IgD-negative memory B cell (primary cell): ENCODE measurements around the gene TTF2. TPM values are rescaled to one million over a fixed set of nuclear protein-coding genes. Genes with fewer than 3 reads are reported as not detected.

Experiments
- H3K27ac Mint-ChIP-seq, 3 donors: one replicate each; pipeline ENCODE4 v1.8.0; 2020 to 2022; ENCODE audit warnings: mild to moderate bottlenecking in 3 of 3, mixed read lengths in 3 of 3, moderate library complexity in 1 of 3
- H3K27me3 Mint-ChIP-seq: one replicate; pipeline ENCODE4 v1.8.0; 2021; ENCODE audit warnings: mixed read lengths
- H3K36me3 Mint-ChIP-seq: one replicate; pipeline ENCODE4 v1.8.0; 2020; ENCODE audit warnings: mild to moderate bottlenecking, mixed read lengths
- H3K4me1 Mint-ChIP-seq, 3 donors: one replicate each; pipeline ENCODE4 v1.8.0; 2020 to 2022; ENCODE audit warnings: mixed read lengths in 3 of 3, mild to moderate bottlenecking in 1 of 3
- H3K4me3 Mint-ChIP-seq, 4 donors: one replicate each; pipeline ENCODE4 v1.8.0; 2020 to 2022; ENCODE audit warnings: mild to moderate bottlenecking in 4 of 4, mixed read lengths in 4 of 4, moderate library complexity in 3 of 4
- H3K9me3 Mint-ChIP-seq, 3 donors: one replicate each; pipeline ENCODE4 v1.8.0; 2020 to 2021; ENCODE audit warnings: mixed read lengths in 3 of 3, mild to moderate bottlenecking in 1 of 3
- polyA plus RNA-seq: library from polyadenylated mRNA; unstranded; fragments of 300-500 nt; fragmentation: Illumina TruSeq; gene quantifications from one replicate; pipeline ENCODE4 v1.2.3, GENCODE V29; 2021

TTF2 gene
- polyA plus RNA-seq, 1 donor from 2014 or later = 14.6 TPM

- H3K27ac Mint-ChIP-seq = no peak overlapping the region
- no peaks in the 10 kb centered on the region for H3K4me1 Mint-ChIP-seq
- H3K4me3 Mint-ChIP-seq = no peak overlapping the region
- peaks cover 4% of the 10 kb centered on the region for H3K36me3 Mint-ChIP-seq
- H3K27me3 Mint-ChIP-seq = peaks cover 3% of the 10 kb centered on the region
- no peaks in the 10 kb centered on the region for H3K9me3 Mint-ChIP-seq
Measured at GRCh38 chr1:117033772-117034171, 26.4 kb upstream of the TTF2 start.

GRCh38 chr1:117034791-117035290, 25.3 kb upstream of the TTF2 start:
- Mint-ChIP-seq H3K36me3 (peaks cover 4% of the 10 kb centered on the region), H3K4me1 (no peaks in the 10 kb centered on the region), H3K27me3 (peaks cover 3% of the 10 kb centered on the region), H3K9me3 (no peaks in the 10 kb centered on the region), H3K4me3 (peak overlapping the region in 1 of 4 donors; percentile 42), H3K27ac (no peak overlapping the region)

- peaks cover 3% of the 10 kb centered on the region for H3K27me3 Mint-ChIP-seq
- H3K36me3 Mint-ChIP-seq = peaks cover 4% of the 10 kb centered on the region
- no peak overlapping the region for H3K4me3 Mint-ChIP-seq
- no peak overlapping the region for H3K27ac Mint-ChIP-seq
- no peaks in the 10 kb centered on the region for H3K4me1 Mint-ChIP-seq
- H3K9me3 Mint-ChIP-seq = no peaks in the 10 kb centered on the region
Measured at GRCh38 chr1:117036018-117036461, 24.1 kb upstream of the TTF2 start.

GRCh38 chr1:117037802-117038201, 22.3 kb upstream of the TTF2 start:
- Mint-ChIP-seq H3K27ac (no peak overlapping the region), H3K4me3 (no peak overlapping the region), H3K27me3 (peaks cover 3% of the 10 kb centered on the region), H3K36me3 (peaks cover 6% of the 10 kb centered on the region), H3K9me3 (no peaks in the 10 kb centered on the region), H3K4me1 (no peaks in the 10 kb centered on the region)

GRCh38 chr1:117038236-117038635, 21.9 kb upstream of the TTF2 start:
- Mint-ChIP-seq H3K4me1 (no peaks in the 10 kb centered on the region), H3K27me3 (peaks cover 3% of the 10 kb centered on the region), H3K9me3 (no peaks in the 10 kb centered on the region), H3K4me3 (no peak overlapping the region), H3K36me3 (peaks cover 6% of the 10 kb centered on the region), H3K27ac (no peak overlapping the region)

GRCh38 chr1:117044217-117044616, 15.9 kb upstream of the TTF2 start:
- Mint-ChIP-seq H3K4me1 (peaks cover 8 to 13% (median 8%) of the 10 kb centered on the region in 3 donors), H3K9me3 (no peaks in the 10 kb centered on the region), H3K4me3 (no peak overlapping the region), H3K27me3 (no peaks in the 10 kb centered on the region), H3K36me3 (peaks cover 4% of the 10 kb centered on the region), H3K27ac (no peak overlapping the region)

GRCh38 chr1:117045644-117046043, 14.5 kb upstream of the TTF2 start:
- peaks cover 5% of the 10 kb centered on the region for H3K36me3 Mint-ChIP-seq
- H3K27ac Mint-ChIP-seq = no peak overlapping the region
- no peaks in the 10 kb centered on the region for H3K27me3 Mint-ChIP-seq
- H3K4me3 Mint-ChIP-seq = no peak overlapping the region
- peaks cover 19 to 22% (median 21%) of the 10 kb centered on the region in 3 donors for H3K4me1 Mint-ChIP-seq
- H3K9me3 Mint-ChIP-seq = no peaks in the 10 kb centered on the region

GRCh38 chr1:117046781-117047180, 13.3 kb upstream of the TTF2 start:
- H3K9me3 Mint-ChIP-seq = no peaks in the 10 kb centered on the region
- H3K36me3 Mint-ChIP-seq = peaks cover 3% of the 10 kb centered on the region
- no peaks in the 10 kb centered on the region for H3K27me3 Mint-ChIP-seq
- H3K4me3 Mint-ChIP-seq = peak overlapping the region in 1 of 4 donors; percentile 24
- peaks cover 29 to 32% (median 31%) of the 10 kb centered on the region in 3 donors for H3K4me1 Mint-ChIP-seq
- H3K27ac Mint-ChIP-seq = no peak overlapping the region

GRCh38 chr1:117047271-117047670, 12.9 kb upstream of the TTF2 start:
- no peak overlapping the region for H3K4me3 Mint-ChIP-seq
- H3K9me3 Mint-ChIP-seq = no peaks in the 10 kb centered on the region
- H3K36me3 Mint-ChIP-seq = peaks cover 3% of the 10 kb centered on the region
- no peaks in the 10 kb centered on the region for H3K27me3 Mint-ChIP-seq
- peaks cover 29 to 32% (median 31%) of the 10 kb centered on the region in 3 donors for H3K4me1 Mint-ChIP-seq
- no peak overlapping the region for H3K27ac Mint-ChIP-seq

GRCh38 chr1:117049857-117050256, 10.3 kb upstream of the TTF2 start:
- peak overlapping the region in 2 of 4 donors; percentile 54 to 67 for H3K4me3 Mint-ChIP-seq
- H3K9me3 Mint-ChIP-seq = no peaks in the 10 kb centered on the region
- peaks cover 3% of the 10 kb centered on the region for H3K36me3 Mint-ChIP-seq
- H3K27me3 Mint-ChIP-seq = no peaks in the 10 kb centered on the region
- H3K27ac Mint-ChIP-seq = peak overlapping the region; percentile 82 to 92 (median 84)
- peaks cover 29 to 35% (median 34%) of the 10 kb centered on the region in 3 donors for H3K4me1 Mint-ChIP-seq

- Mint-ChIP-seq H3K4me1 (peaks cover 34 to 35% (median 34%) of the 10 kb centered on the region in 3 donors), H3K4me3 (peak overlapping the region; percentile 50 to 90 (median 71)), H3K9me3 (no peaks in the 10 kb centered on the region), H3K27me3 (no peaks in the 10 kb centered on the region), H3K36me3 (peaks cover 3% of the 10 kb centered on the region), H3K27ac (peak overlapping the region; percentile 48 to 77 (median 50))
Measured at GRCh38 chr1:117051224-117052064, 8.7 kb upstream of the TTF2 start.

- no peak overlapping the region for H3K27ac Mint-ChIP-seq
- H3K27me3 Mint-ChIP-seq = no peaks in the 10 kb centered on the region
- H3K4me1 Mint-ChIP-seq = peaks cover 25 to 32% (median 31%) of the 10 kb centered on the region in 3 donors
- peaks cover 2% of the 10 kb centered on the region for H3K36me3 Mint-ChIP-seq
- H3K9me3 Mint-ChIP-seq = no peaks in the 10 kb centered on the region
- no peak overlapping the region for H3K4me3 Mint-ChIP-seq
Measured at GRCh38 chr1:117054068-117054467, 6.1 kb upstream of the TTF2 start.

GRCh38 chr1:117058810-117059209, 1.3 kb upstream of the TTF2 start:
- Mint-ChIP-seq H3K9me3 (no peaks in the 10 kb centered on the region), H3K36me3 (peaks cover 4% of the 10 kb centered on the region), H3K27me3 (no peaks in the 10 kb centered on the region), H3K27ac (no peak overlapping the region), H3K4me3 (no peak overlapping the region), H3K4me1 (peaks cover 17 to 24% (median 18%) of the 10 kb centered on the region in 3 donors)

- Mint-ChIP-seq H3K4me1 (peaks cover 17 to 25% (median 18%) of the 10 kb centered on the region in 3 donors), H3K36me3 (peaks cover 5% of the 10 kb centered on the region), H3K4me3 (no peak overlapping the region), H3K27me3 (no peaks in the 10 kb centered on the region), H3K27ac (no peak overlapping the region), H3K9me3 (no peaks in the 10 kb centered on the region)
Measured at GRCh38 chr1:117059334-117059677, 820 bp upstream of the TTF2 start.

GRCh38 chr1:117060441-117061317, 553 bp downstream of the TTF2 start:
- peaks cover 14 to 25% (median 17%) of the 10 kb centered on the region in 3 donors for H3K4me1 Mint-ChIP-seq
- no peak overlapping the region for H3K4me3 Mint-ChIP-seq
- H3K27me3 Mint-ChIP-seq = no peaks in the 10 kb centered on the region
- H3K27ac Mint-ChIP-seq = peak overlapping the region in 1 of 3 donors; percentile 16
- no peaks in the 10 kb centered on the region for H3K9me3 Mint-ChIP-seq
- H3K36me3 Mint-ChIP-seq = peaks cover 8% of the 10 kb centered on the region
